Fibroblast of pulmonary artery (primary cell): ENCODE results near the gene RAB30.

Experiments
- DNase-seq: peaks from one replicate; pipeline ENCODE4 v3.0.0-alpha.2; 2010; ENCODE audit warnings: low read depth
- H3K4me3 ChIP-seq: replicated peaks from 2 replicates; pipeline ENCODE4 v1.5.1; 2011; ENCODE audit warnings: low read depth, mild to moderate bottlenecking, control low read depth, low read length, moderate library complexity
- CTCF ChIP-seq: IDR thresholded peaks from 2 replicates; pipeline ENCODE4 v1.5.1; 2011; ENCODE audit warnings: mild to moderate bottlenecking, control low read depth, low read length, inconsistent platforms; ENCODE audit errors: missing control alignments

Gene RAB30

GRCh38 chr11:83072350-83073242 is 899 bp upstream of the RAB30 start:
- DNase-seq, result no peak

GRCh38 chr11:83070731-83071566 is 748 bp downstream of the RAB30 start:
- no peak for TF ChIP-seq CTCF
- peak overlapping the region; percentile 92 for H3K4me3 ChIP-seq
- peak; percentile 36 for DNase-seq

More at GRCh38 chr11:83072350-83073242, 899 bp upstream of the RAB30 start:
- no peak for TF ChIP-seq CTCF
- peak overlapping the region; percentile 92 for H3K4me3 ChIP-seq

GRCh38 chr11:83070044-83070701 is 1.5 kb downstream of the RAB30 start:
- TF ChIP-seq CTCF, result no peak
- peak overlapping the region; percentile 92 for H3K4me3 ChIP-seq
- DNase-seq, result peak; percentile 71

- DNase-seq, result no peak
- H3K4me3 ChIP-seq, result peak overlapping the region; percentile 92
- TF ChIP-seq CTCF, result no peak
Measured at GRCh38 chr11:83069441-83070043, 2.2 kb downstream of the RAB30 start.

- no peak overlapping the region for H3K4me3 ChIP-seq
- no peak for TF ChIP-seq CTCF
- DNase-seq, result no peak
Measured at GRCh38 chr11:83068568-83068967, 3.1 kb downstream of the RAB30 start.

- TF ChIP-seq CTCF, result no peak
- DNase-seq, result no peak
- no peak overlapping the region for H3K4me3 ChIP-seq
Measured at GRCh38 chr11:83064011-83064410, 7.7 kb downstream of the RAB30 start.
